ENCODE measurements around the gene ADRA2C. TPM values are rescaled to one million over a fixed set of nuclear protein-coding genes. Genes with fewer than 3 reads are reported as not detected.

The ADRA2C gene
- total RNA-seq, 1 donor from 2014 or later: 4.5 TPM

DNA sequence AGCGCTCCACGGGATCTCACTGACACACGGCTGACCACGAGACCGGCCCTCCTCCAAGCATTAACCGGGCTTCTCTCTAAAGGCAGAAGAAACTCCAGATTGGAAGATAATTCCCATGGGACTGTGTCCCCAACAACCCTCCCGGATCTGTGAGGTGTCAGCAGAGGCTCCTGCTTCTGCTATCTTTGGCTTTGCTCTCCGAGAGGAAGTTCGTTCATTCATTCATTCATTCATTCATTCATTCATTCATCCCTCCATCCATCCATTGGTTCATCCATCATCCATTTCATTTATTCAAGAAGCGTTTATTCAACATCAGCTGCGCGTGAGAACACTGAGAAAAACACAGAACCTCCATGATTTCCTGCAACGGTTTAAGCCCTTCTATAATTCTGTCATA, 11.5 kb downstream of the ADRA2C start:
- no peaks in the 10 kb centered on the region for H3K4me1 ChIP-seq
- H3K27ac ChIP-seq (replicated peaks): no peak overlapping the region

DNA sequence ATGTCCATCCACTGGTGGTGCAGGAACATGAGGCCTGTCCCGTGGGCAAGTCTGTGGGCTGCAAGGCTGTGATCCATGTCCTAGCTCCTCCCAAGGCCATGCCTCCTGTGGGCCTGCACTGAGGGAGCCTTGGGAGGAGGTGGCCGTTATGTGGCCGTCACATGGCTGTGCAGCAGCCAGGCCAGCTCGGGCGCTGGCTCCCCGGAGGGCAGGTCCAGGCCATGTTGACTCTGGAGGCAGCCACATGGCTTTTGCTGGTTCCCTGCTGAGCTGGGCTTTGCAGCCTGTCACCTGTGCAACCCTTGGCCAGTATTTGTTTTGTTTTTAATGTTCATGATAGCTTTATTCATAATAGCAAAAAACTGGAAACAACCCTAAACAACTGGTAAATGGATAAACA, 13.3 kb downstream of the ADRA2C start:
- DNase-seq: no peak
- Histone ChIP-seq H3K36me3 (no peaks in the 10 kb centered on the region), H3K9me3 (replicated peaks) (peaks cover 8% of the 10 kb centered on the region), H3K4me3 (no peak overlapping the region), H3K27me3 (ENCODE audit: low read depth) (peaks cover 99% of the 10 kb centered on the region), H3K4me1 (no peaks in the 10 kb centered on the region), H3K27ac (replicated peaks) (no peak overlapping the region)
- intact Hi-C loops (cut with micrococcal nuclease): no loop called here
- TF ChIP-seq, protein P1, sequence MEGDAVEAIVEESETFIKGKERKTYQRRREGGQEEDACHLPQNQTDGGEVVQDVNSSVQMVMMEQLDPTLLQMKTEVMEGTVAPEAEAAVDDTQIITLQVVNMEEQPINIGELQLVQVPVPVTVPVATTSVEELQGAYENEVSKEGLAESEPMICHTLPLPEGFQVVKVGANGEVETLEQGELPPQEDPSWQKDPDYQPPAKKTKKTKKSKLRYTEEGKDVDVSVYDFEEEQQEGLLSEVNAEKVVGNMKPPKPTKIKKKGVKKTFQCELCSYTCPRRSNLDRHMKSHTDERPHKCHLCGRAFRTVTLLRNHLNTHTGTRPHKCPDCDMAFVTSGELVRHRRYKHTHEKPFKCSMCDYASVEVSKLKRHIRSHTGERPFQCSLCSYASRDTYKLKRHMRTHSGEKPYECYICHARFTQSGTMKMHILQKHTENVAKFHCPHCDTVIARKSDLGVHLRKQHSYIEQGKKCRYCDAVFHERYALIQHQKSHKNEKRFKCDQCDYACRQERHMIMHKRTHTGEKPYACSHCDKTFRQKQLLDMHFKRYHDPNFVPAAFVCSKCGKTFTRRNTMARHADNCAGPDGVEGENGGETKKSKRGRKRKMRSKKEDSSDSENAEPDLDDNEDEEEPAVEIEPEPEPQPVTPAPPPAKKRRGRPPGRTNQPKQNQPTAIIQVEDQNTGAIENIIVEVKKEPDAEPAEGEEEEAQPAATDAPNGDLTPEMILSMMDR (IDR thresholded peaks at IDR 0.05; ENCODE audit: borderline replicate concordance): no peak

More for the DNA sequence above, 11.5 kb downstream of the ADRA2C start:
- TF ChIP-seq, protein P1 (IDR thresholded peaks at IDR 0.05; ENCODE audit: borderline replicate concordance): no peak
- H3K4me3 ChIP-seq: no peak overlapping the region
- peaks cover 8% of the 10 kb centered on the region for H3K9me3 ChIP-seq (replicated peaks)
- peaks cover 99% of the 10 kb centered on the region for H3K27me3 ChIP-seq (ENCODE audit: low read depth)
- H3K36me3 ChIP-seq: no peaks in the 10 kb centered on the region
- DNase-seq: no peak
- intact Hi-C loops (cut with micrococcal nuclease): no loop called here

DNA sequence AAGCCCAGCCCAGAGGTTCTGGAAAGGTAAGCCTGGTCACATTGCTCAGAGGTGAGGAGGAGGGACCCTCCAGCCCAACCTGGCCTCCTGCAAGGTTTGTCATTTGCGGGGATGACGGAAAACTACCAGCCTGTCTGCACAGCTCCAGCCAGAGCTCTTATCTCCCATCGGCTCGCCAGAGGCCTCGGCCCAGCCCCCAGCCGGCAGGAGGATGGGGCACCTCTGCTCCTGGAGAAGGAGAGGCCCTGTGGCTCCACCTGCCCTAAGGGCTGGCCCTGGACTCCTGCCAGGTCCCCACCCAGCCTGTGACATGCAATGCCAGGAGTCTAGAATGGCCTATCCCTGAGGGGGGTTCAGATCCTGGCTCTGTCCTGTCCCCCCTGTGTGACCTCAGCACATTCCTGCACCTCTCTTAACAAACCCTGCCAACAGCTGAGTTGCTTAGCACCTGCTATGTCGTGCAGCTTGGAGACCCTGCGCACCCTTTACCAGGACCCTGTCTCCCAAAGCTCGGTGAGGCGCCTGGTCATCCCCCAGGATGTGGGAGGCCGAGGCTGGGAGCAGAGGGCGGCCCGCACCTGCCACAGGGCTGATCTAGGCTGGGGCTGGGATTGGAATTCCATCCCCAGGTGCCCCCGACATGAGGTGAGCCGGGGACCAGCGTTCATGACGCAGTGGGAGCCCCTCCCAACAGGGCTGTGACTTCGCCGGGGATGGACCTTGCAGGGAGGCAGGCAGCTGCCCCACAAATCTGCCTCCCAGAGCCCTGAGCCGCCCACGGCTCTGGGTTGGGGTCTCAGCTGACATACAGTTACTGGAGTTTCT, 14.4 kb downstream of the ADRA2C start:
- intact Hi-C loops (cut with micrococcal nuclease): no loop called here
- Histone ChIP-seq H3K27ac (replicated peaks) (no peak overlapping the region), H3K4me1 (no peaks in the 10 kb centered on the region), H3K36me3 (no peaks in the 10 kb centered on the region), H3K9me3 (replicated peaks) (peaks cover 8% of the 10 kb centered on the region), H3K4me3 (no peak overlapping the region), H3K27me3 (ENCODE audit: low read depth) (peaks cover 97% of the 10 kb centered on the region)
- TF ChIP-seq, protein P1 (IDR thresholded peaks at IDR 0.05; ENCODE audit: borderline replicate concordance): no peak
- no peak for DNase-seq

GRCh38 chr4:3781193-3781886, 15.2 kb downstream of the ADRA2C start:
- intact Hi-C loops (cut with micrococcal nuclease): no loop called here
- no peak for DNase-seq
- no peak overlapping the region for H3K27ac ChIP-seq (replicated peaks)
- no peak overlapping the region for H3K4me3 ChIP-seq
- TF ChIP-seq, protein P1 (IDR thresholded peaks at IDR 0.05; ENCODE audit: borderline replicate concordance): no peak
- H3K27me3 ChIP-seq (ENCODE audit: low read depth): peaks cover 89% of the 10 kb centered on the region
- H3K4me1 ChIP-seq: peaks cover 4% of the 10 kb centered on the region
- H3K9me3 ChIP-seq (replicated peaks): peaks cover 8% of the 10 kb centered on the region
- no peaks in the 10 kb centered on the region for H3K36me3 ChIP-seq

DNA sequence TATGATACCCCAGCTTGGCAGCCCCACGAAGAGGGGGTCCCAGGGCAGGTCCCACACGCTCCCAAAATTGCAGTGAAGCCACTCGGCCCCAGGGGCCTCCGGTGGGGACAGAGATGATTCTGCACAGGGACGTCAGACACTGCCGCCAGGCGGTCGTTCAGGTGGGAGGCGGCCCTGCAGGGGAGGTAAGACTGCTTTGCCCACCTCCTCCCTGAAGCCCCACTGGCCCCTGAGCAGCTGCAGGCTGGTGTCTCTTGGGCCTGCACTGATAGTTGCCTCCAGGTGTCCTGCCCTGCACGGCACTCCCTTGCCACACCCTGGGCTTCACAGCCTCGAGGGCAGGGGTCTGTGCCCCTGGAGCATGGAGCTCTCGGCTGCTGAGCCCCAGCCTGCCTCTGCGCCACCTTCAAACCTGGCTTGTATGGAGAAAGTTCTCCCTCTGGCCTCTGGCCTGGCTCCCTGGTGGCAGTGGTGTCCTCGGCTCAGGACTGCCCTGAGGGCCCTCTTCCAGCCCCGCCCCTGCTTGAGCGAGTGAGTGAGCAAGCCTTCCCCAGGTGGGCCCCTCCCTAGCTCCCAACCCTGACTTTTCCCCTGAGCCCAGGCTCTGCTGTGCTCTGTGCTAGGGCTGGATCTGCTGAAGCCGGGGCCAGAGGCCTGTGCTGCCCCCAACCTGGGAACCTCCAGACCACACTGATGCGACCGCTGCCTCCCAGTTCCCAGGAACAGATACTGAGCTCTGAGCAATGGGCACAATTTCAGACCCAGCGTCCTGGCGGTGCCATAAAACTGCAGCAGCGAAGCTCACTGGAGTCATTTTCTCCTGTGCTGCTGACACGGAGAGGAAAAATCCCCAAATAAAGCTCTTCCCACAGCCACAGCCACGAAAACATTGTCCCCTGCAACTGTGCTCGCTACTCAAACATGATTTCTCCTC, 16.1 kb downstream of the ADRA2C start:
- Histone ChIP-seq H3K9me3 (replicated peaks) (peaks cover 8% of the 10 kb centered on the region), H3K36me3 (no peaks in the 10 kb centered on the region), H3K27ac (replicated peaks) (no peak overlapping the region), H3K4me3 (no peak overlapping the region), H3K4me1 (peaks cover 4% of the 10 kb centered on the region), H3K27me3 (ENCODE audit: low read depth) (peaks cover 80% of the 10 kb centered on the region)
- TF ChIP-seq, protein P1 (IDR thresholded peaks at IDR 0.05; ENCODE audit: borderline replicate concordance): no peak
- intact Hi-C loops (cut with micrococcal nuclease): no loop called here
- no peak for DNase-seq
